Esophagus muscularis mucosa (tissue), 3 donors: ENCODE measurements around the gene DDX17.

Experiments used
- POLR2A ChIP-seq: fragments of 450-650 bp; IDR thresholded peaks from one replicate; pipeline ENCODE4 v1.6.1; 2017; ENCODE audit warnings: antibody characterized with exemption, moderate library complexity, mild to moderate bottlenecking, low read depth
- TF ChIP-seq, protein P1 (sequence below), 3 experiments: fragments of 200-600 bp in 2 of 3; fragments of 450-650 bp in 1 of 3; sonication (generic) in 2 of 3; IDR thresholded peaks; one replicate each; pipeline ENCODE4 v1.5.1; 2017 to 2019; ENCODE audit warnings: antibody characterized with exemption in 3 of 3, mild to moderate bottlenecking in 2 of 3, moderate library complexity in 1 of 3

DNA sequence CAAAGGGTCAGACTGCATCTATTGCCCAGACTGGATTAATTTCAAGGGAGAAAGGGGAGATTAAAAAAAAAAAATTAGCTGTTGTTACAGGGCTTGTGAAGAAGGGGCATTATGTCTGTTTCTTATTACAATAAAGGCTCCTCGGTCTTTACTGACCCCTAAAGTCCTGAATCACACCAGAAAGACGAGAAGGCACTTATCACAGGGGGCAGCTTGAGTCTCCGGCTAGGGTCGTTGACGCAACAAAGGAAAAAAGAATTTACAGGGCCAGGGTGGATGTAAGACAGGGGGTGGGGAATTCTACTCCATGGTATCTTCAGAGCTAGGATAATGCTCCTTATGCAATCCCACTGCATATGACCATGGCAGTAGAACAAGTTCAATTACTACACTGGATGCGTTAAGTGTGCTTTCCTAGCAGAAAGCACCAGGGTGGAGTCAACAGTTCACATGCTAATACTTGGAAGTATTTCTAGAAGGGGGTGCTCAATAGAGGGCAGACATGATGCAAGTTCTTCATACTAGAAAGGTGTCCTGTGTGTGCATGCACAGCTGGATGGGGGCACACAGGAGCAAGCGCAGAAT, 16.5 kb downstream of the DDX17 start:
- TF ChIP-seq, protein P1, sequence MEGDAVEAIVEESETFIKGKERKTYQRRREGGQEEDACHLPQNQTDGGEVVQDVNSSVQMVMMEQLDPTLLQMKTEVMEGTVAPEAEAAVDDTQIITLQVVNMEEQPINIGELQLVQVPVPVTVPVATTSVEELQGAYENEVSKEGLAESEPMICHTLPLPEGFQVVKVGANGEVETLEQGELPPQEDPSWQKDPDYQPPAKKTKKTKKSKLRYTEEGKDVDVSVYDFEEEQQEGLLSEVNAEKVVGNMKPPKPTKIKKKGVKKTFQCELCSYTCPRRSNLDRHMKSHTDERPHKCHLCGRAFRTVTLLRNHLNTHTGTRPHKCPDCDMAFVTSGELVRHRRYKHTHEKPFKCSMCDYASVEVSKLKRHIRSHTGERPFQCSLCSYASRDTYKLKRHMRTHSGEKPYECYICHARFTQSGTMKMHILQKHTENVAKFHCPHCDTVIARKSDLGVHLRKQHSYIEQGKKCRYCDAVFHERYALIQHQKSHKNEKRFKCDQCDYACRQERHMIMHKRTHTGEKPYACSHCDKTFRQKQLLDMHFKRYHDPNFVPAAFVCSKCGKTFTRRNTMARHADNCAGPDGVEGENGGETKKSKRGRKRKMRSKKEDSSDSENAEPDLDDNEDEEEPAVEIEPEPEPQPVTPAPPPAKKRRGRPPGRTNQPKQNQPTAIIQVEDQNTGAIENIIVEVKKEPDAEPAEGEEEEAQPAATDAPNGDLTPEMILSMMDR (IDR thresholded peaks at IDR 0.05), result no peak
- no peak for TF ChIP-seq POLR2A
